Activated CD8-positive, alpha-beta memory T cell treated with anti-CD3 and anti-CD28 coated beads for 36 hours (primary cell): ENCODE results near the gene XDH. TPM values are rescaled to one million over a fixed set of nuclear protein-coding genes. Genes with fewer than 3 reads are reported as not detected.

Source experiments
- CTCF ChIA-PET: fragments of 350-600 bp; sonication (Branson Sonifier 250); formaldehyde crosslinking; loops from one replicate; lab custom pipeline; 2021; ENCODE audit warnings: antibody characterized with exemption; lab: Charles Lee
- POLR2A ChIA-PET: fragments of 350-600 bp; sonication (Branson Sonifier 250); formaldehyde crosslinking; loops from one replicate; lab custom pipeline; 2021; ENCODE audit warnings: antibody characterized with exemption; lab: Charles Lee
- total RNA-seq, 2 experiments: library from RNA; stranded (reverse); gene quantifications; one replicate each; pipeline ENCODE4 v1.2.3, GENCODE V29; 2021

The XDH gene
- not detected for total RNA-seq

DNA sequence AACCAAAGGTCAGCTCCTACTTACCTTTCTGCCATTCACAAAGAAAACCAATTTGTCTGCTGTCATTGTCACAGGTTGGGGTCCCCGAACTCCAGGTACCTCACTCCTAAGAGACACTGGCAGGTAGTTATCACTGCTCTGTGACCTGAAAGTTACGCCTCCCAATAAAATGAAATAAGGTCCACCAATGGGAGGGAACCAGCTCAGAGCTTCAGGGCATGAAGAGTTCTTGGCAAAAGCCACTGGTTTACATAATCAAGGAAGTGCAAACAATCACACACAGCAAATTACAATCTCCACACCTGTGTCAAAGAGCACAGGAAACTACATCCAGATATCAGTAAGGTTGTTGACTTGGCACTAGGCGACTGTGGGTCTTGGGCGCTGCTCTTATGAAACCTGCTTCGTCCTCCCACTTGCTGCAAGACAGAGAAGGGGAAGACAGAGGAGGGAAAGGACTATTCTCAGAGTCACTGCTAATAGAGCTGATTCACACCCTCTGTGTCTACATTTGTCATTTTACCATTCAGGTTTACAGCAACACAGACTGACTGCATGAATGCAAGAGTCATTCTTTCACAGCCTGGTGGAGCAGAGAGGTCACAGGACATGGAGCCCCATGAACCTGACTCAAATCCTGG, at the start of gene XDH:
TSS of gene XDH (minus strand) at position 142 of the 641 bp plus-strand sequence. CDS start at position 66, 76 bp downstream.
- ChIA-PET CTCF (no interaction called here), POLR2A (no interaction called here)

DNA sequence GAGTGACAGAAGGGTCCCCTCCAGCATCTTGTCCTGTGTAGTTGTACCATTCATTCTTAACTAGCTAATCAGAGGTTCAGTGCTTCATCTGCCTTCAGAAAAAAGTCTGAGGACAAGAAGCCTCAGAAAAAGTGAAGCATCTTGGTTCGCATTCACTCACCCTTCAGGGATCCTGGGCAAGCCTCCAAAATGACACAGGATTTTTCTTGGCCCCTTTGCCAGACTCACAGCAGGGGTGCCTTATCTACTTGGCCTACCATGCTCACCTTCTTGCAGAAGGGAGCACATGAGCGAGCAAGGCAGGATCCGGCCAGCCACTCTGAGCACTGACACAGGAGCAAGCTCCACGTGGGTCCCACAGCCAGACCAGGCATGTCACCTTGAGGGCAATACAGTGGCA, 43.1 kb upstream of the XDH start:
- POLR2A ChIA-PET, result no interaction called here
- CTCF ChIA-PET, result no interaction called here

DNA sequence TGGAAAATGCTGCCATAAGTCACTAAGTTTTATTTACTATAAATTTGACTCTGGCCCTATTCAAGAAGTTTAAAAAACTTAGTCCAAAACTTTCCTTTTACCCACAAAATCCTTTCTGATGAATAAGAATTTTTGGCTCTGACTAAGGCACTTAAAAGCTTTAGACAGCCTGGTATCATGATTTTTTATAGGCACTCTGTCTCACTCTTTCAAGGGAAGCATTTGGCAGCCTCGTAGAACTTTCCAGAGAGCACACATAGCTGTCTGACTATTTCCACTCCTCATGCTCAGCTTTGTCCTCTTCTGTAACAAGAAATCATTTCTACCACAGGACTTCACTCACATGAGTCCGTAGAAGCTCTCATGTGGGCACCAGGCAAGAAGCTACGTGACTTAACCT, 32.3 kb upstream of the XDH start:
- ChIA-PET POLR2A (no interaction called here), CTCF (no interaction called here)

DNA sequence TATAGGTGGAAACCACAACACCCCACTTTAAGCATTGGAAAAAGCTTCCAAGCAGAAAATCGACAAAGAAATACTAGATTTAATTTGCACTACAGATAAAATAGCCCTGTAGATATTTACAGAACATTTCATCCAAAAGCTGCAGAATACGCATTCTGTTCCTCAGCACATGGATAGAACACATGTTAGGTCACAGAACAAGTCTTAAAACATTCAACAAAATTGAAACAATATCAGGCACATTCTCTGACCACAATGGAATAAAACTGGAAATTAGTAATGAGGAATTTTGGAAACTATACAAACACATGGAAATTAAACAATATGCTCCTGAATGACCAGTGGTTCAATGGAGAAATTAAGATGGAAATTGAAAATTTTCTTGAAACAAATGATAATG, 27.8 kb upstream of the XDH start:
- ChIA-PET CTCF (no interaction called here), POLR2A (no interaction called here)

DNA sequence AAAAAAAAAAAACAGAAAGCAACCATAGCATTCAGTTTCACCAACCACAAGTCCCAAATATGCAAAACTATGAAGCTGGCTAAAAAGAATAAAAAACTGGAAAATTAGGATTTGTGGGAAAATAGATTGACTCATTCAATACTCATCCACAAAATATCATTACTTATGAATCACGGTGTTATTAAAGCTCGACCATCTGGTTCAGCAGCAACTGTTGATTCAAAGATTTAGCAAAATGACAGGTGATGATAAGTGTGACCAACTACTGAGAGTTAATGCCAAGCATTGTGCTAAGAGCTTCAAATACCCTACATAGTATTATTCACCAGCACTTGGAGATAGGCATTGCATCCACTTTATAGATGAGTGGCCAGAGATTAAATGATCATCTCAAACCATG, 26.2 kb upstream of the XDH start:
- ChIA-PET CTCF (no interaction called here), POLR2A (no interaction called here)

DNA sequence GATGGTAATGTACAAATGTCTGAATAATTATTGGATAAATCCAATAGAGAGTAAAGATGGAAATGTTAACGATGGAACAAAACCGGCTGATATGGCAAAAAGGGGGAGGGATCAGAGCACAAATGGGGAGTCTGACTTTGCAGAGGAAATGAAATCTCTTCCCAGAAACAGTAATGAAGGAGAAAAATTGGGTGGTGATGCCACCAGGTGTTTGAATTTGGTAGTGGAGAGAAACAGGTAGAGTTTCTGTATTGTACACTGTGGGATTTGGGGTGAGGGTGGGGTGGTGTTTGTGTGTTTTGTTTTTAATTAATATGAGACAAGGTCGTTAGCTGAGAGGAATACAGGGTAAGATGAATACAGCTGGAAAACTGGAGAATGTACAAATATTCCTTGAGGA, 20.4 kb upstream of the XDH start:
- CTCF ChIA-PET, result no interaction called here
- POLR2A ChIA-PET, result no interaction called here

DNA sequence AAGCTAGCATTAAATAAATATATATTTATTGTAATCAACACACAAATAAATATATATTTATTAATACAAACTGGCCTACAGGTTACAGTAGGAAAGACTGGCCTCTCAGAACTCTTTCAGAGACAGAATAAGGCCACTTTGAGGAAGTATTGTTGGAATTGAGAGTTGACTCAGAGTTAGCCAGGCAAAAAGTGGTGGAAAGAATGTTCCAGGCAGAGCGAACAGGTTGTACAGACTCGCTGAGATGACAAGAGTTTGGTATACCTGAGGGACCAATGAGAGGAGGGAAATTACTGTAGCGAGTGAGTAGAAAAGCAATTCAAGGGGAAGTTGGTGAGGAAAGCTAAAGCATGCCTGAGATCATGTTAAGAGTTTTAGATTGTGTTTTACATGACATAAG, 19.0 kb upstream of the XDH start:
- CTCF ChIA-PET, result no interaction called here
- POLR2A ChIA-PET, result no interaction called here

DNA sequence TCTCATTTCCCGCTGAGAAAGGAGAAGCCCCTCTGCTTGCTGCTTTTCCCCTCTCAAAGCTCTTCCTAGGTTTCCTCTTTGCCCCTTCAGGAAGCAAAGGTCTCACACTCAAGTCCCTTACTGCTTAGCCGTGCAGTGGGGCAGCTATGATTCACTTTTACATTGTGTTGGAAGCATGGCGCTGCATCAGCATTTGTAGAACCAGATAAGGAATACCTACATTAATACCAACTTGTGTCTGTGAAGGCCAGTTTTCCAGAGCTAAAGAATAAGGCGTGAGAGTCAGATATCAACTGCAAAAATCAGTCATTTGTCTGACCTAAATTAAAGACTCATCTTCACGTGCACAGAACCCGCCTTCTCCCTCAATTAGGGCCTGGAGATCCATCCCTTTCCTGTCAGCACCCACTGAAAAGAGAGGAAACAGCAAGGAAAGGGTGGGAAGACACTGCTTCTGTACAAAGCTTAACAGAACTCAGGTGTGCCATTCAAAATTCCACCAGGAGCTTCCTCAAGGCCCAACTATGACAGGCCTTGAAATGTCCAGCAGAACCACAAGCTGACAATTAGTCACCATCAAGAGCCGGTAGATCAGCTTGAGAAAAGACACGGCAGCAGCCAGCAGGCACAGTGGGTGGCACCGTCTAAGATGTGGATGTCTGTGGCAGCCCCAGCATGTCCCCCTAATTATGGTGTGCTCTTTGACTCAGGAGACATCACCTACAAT, 16.1 kb upstream of the XDH start:
- CTCF ChIA-PET, result no interaction called here
- POLR2A ChIA-PET, result no interaction called here

DNA sequence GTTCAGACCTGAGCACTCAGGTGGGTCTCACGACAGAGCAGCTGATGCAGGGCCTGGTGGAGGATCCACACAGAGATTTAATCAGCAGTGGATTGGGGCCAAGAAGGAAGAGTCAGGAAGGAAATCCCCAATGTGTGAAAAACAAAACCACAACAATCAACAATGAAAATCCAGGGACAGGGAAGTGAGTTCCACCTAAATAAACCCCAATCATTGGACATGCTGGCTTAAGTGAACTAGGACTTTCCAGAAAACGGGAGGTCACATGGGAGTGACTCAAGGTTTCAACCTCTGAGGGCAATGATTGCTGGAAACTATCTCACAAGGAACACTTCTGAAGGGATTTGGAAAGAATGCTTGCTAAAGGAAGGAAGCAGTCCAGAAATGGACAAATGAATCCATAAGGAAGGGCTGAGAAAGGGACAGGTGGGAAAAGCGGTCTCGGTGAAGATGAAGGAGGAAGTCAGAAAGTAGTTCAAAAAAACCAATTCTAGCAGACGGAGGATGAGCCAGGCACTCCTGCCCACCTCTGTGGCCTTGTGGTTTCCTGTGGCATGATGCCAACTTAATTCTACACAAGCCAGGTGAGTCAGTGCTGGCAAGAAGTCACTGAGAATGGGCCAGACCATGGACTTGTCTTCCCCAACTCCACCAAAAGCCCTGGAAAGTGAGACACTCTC, 15.4 kb upstream of the XDH start:
- ChIA-PET CTCF (no interaction called here), POLR2A (no interaction called here)

DNA sequence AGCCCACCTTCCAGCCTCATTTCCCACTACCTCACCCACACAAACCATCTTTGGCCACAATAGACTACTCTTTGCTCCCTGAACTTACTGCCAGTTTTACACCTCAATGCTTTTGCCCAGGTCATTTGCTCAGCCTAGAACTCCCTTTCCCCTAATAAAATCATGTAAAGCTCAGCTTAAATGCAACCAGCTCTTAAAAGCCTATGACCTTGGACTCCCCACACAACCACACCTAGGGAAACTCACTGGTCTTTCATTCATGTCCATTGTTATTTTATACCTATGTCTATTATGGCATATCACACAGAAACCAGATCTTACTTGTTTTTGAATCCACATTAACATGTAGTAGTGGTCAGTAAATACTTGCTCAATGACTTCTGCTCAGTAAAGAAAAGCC, 14.5 kb upstream of the XDH start:
- CTCF ChIA-PET, result no interaction called here
- POLR2A ChIA-PET, result no interaction called here

DNA sequence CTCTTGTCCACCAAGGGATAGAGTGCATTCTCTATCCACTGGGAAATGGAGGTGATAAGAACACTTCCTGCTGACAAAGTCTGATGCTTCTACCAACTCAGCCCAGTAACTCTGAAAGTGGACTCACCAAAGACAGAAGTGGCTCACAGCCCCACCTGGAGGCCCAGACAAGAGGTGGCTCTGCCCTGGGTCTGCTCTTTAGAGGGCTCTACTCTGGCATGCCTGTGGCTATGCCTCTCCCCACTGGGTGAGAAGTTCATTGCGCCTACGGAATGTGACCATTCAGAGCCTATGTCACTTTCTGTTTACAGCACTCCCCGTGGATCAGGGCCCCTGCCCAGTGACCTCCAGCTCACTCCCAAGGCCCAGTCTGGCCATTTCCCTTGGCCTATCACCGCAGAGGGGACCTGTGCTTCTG, 13.5 kb upstream of the XDH start:
- ChIA-PET POLR2A (no interaction called here), CTCF (no interaction called here)

DNA sequence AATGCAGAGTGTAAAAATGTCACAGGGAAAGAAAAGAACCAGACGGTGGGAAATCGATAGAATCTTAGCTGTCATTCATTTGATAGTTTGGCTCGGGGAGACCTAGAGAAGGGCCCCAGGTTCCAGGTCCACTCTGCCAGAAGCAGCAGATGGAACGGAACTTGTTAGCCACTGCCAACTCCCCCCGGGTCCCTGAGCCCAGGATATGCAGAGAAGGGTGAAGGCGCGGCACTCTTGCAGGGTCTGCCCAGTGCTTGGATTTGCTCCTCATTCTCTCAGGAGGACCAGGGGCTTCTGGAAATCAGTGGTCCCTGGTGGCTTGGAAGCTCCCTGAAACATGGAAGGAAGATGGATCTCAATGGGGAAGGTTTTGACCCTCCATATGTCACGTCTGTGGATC, 11.6 kb upstream of the XDH start:
- POLR2A ChIA-PET, result no interaction called here
- CTCF ChIA-PET, result no interaction called here

DNA sequence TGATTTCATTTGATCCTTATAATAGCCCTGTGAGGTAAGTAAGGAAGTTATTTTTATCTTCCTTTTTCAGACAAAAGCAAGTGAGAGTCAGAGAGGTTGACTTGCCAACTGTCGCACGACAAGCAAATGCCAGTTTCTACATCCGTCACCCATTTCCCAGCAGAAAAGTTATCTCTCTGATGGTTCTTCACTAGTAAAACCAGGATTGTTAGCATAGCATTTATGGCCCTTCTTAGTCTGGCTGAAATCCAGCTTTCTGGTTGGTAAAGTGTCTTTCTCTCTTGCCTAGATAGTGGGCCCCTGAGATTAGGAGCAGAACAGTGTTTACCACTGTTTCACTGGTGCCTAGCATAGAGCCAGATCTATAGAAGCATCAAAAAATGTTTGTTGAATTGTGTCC, 7.1 kb upstream of the XDH start:
- CTCF ChIA-PET, result no interaction called here
- POLR2A ChIA-PET, result no interaction called here

DNA sequence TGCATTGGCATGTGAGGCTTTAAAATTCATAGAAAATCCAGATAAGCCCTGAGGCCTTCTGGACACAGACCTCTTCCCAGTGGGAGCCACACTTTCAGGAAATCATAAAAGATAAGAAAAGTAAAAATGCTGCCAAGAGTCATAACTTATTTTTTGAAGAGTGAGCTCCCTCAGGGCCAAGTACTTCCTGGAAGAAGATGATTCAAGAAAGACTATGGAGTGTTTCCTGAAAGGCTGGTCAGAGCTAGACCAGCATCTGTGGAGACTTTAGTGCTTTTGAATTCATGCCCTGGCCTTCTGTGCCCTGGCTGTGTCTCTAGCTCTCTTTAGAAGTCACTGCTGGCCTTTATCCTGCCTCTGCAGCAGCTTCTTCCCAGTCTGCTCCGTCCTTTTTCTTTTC, 6.4 kb upstream of the XDH start:
- CTCF ChIA-PET, result no interaction called here
- POLR2A ChIA-PET, result no interaction called here

DNA sequence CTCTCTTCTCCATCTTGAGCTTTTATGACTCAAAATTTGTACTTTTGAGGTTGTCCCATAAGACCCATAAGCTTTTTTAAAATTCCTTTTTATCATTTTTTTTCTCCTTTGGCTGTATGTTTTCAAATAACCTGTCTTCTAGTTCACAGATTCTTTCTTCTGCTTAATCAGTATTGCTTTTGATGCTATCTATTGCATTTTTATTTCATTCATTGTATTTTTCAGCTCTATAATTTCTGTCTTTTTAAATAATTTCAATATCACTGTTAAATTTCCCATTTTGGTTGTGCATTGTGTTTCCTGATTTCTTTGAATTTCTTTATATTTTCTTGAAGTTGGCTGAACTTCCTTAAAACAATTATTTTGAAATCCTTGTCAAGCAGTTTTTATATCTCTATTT, 4.8 kb upstream of the XDH start:
- ChIA-PET POLR2A (no interaction called here), CTCF (no interaction called here)

DNA sequence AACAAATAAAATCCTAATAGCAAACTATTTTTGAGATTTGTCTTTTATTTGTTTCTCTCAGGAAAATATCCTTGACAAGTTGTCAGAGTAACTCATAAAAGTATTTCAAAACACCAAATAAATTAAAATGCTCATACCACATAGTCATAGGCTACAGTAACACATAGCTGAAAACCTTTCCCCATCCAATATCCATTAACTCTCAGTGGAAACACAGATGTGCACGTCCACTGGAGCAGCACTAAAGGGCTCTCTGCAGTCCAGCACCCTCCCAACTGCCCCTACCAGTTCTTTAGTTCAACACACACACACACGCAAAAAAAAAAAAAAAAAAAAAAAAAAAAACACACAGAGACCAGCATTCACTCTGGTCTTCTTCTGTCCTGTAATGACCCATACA, 879 bp upstream of the XDH start:
- CTCF ChIA-PET, result no interaction called here
- POLR2A ChIA-PET, result no interaction called here

DNA sequence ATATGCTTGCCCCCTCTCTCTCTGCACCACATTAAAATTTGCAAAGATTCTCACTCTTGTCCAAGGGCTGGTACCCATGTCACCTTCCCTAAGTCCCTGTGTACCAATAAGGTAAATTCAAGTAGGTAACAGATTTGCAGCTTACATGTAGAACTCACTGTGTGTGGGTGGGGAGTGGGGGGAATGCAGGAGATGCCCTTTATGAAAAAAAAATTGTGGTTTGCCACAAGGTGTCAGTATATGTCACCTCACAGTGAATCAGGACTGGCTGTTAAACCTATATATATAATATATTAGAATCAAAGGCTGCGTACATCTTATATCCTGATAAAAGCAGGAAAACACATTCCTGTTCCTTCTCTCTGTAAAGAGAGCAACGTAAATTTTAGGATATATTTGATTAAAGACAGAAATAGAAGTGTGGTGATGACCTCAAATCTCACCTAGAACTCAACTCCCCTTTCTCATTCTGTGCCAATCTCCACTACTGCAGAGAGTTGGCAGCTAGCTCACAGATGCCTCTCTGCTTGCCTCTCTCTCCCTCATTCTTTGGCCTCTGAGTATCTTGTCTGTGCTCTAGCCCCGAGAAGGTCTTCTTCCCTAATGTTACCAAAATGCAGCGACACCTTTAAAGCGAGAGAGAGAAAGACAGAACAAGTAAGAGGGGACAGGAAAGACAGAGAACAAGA, 536 bp downstream of the XDH start:
- ChIA-PET CTCF (no interaction called here), POLR2A (no interaction called here)

DNA sequence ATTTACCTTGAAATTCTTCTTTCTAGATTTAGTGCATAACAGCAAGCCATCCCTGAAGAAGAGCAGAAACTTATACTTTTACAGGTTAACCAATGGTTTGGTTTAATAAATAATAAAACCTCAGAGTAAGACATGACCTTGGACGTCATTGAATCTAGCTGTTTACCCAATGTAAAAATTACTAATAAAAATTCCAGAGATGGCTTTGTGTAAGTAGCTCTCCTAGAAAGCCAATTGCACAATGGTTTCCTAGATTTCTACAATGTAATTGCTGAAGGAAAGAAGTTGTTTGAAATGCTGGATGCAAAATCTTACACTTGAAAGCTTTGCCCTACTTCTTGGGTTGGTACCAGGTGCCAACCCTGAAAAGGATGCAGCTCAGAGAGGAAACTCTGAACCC, 1.5 kb downstream of the XDH start:
- ChIA-PET POLR2A (no interaction called here), CTCF (no interaction called here)

DNA sequence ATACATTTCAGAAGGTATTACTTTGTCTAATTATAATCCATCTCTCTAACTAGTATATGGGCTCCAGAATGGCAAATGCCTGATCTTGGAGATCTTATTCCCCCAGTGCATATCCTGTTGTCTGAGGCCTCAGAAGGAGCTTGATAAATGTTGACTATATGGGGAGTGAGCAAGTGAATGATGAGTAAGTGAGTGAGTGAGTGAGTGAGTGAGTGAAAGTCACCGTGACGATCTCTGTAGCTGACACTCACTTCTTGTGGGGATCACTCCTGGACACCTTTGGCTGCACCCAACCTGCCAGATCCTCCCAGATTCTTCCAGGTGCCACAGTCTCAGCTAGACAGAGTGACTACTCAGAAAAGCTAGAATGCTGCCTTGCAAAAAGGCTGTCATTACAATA, 2.8 kb downstream of the XDH start:
- POLR2A ChIA-PET, result no interaction called here
- CTCF ChIA-PET, result no interaction called here

DNA sequence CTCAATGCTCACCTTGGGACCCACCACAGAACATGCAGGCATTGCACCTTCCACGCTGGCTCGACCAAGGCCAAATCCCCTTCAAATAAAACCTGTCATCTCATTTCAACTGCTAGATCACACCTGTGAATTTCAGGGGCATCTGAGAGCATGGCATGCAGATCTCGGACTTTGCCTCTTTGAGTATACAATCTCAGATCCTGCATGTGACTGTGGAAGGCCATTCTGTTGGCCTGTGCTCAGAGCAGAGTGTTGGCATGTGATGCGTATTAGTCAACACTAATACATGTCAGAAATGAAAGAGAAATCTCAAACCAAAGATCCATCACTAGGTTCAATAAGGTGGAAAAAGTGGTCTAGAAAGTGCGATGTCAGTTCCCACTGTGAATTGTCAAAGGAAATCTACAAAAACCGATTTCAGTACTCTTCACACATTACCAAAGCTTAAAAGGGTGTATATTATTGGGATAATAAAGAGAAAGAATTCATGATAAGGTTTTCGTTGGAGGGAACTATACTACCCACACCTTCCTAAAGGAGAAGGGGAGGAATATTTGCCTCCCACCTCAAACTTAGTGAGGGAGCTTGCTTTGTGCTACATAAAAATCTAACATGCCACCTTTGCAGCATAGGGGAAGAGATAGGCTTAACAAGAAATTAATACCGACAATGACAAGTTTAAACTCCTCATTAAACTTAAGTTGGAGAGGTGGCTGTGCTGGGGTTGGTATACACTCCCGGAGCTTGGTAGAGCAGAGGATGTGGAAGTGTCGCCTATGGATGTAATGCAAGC, 7.8 kb downstream of the XDH start:
- POLR2A ChIA-PET, result no interaction called here

More for the DNA sequence above, 7.8 kb downstream of the XDH start:
- CTCF ChIA-PET, result no interaction called here
